GM12892 (cell line): ENCODE measurements around the gene GHR.

Experiments used
- POLR2A ChIP-seq: IDR thresholded peaks from 2 replicates; pipeline ENCODE4 v1.6.1; 2011; ENCODE audit warnings: low read depth, low read length, control low read depth
- POLR2AphosphoS5 ChIP-seq: IDR thresholded peaks from 2 replicates; pipeline ENCODE4 v1.6.1; 2011; ENCODE audit warnings: low read depth, low read length, control low read depth

GRCh38 chr5:42604171-42604711 lies 181.0 kb downstream of the GHR start:
- TF ChIP-seq POLR2A (no peak), POLR2AphosphoS5 (no peak)
